K562 (cell line): ENCODE measurements around the gene LRRC7. TPM values are rescaled to one million over a fixed set of nuclear protein-coding genes. Genes with fewer than 3 reads are reported as not detected.

Source experiments
- ATAC-seq: fragments of 200-7000 bp; cut with Tn5 transposase; 3 replicates; pipeline ENCODE4 v1.9.1; 2020; ENCODE audit warnings: moderate library complexity
- BruUV-seq: library from RNA; stranded (reverse); fragments of 400-500 nt; replicated peaks from 2 replicates; lab custom pipeline; 2021; lab: Mats Ljungman, UMichigan
- CTCF ChIA-PET: fragments of 300-600 bp; formaldehyde crosslinking; extraction: SDS; loops from one replicate; lab custom pipeline; 2021; ENCODE audit warnings: low intra/inter-chr PET ratio; lab: Yijun Ruan, JAX
- POLR2A ChIA-PET: fragments of 300-600, 350-650 bp; sonication (Branson Sonifier 250); formaldehyde crosslinking; extraction: SDS; loops from one replicate; lab custom pipeline; 2021; ENCODE audit warnings: antibody characterized with exemption, inconsistent platforms; lab: Yijun Ruan, JAX
- DNase-seq, 4 experiments: peaks; one replicate each; pipeline versions ENCODE4 v3.0.0 to v3.0.0-alpha.2; 2011 to 2018; ENCODE audit warnings: low spot score in 3 of 4, mixed read lengths in 3 of 4; ENCODE audit errors: extremely low read depth in 1 of 4
- FAIRE-seq: peaks from 2 replicates; lab custom pipeline; 2011; peaks lifted over from hg19 to GRCh38; lab: Jason Lieb, UNC
- H2AFZ ChIP-seq: 2 replicates; pipeline ENCODE4 v1.6.0; 2011; ENCODE audit warnings: low read depth, low read length, control low read depth, inconsistent platforms
- H3K27ac ChIP-seq: fragments of 200-600 bp; 3 replicates; pipeline ENCODE4 v1.8.0; 2011; ENCODE audit warnings: low read depth, mild to moderate bottlenecking, control low read depth, inconsistent platforms, low read length, moderate library complexity, mixed read lengths; ENCODE audit errors: extremely low read depth
- H3K27me3 ChIP-seq, 2 experiments: fragments of 300-600 bp in 1 of 2; 2 replicates in 1 of 2; 3 replicates in 1 of 2; pipeline versions ENCODE4 v1.6.0 to v1.8.0; 2011; ENCODE audit warnings: inconsistent platforms in 2 of 2, low read length in 2 of 2, mild to moderate bottlenecking in 1 of 2, mixed read lengths in 1 of 2, moderate library complexity in 1 of 2; ENCODE audit not compliant: control insufficient read depth in 2 of 2, insufficient read depth in 2 of 2
- H3K36me3 ChIP-seq: fragments of 300-600 bp; 3 replicates; pipeline ENCODE4 v1.8.0; 2011; ENCODE audit warnings: mild to moderate bottlenecking, low read length, inconsistent platforms; ENCODE audit not compliant: control insufficient read depth, insufficient read depth
- H3K4me1 ChIP-seq, 2 experiments: fragments of 200-600 bp in 1 of 2; replicated peaks in 1 of 2; 2 replicates in 1 of 2; 3 replicates in 1 of 2; pipeline versions ENCODE4 v1.5.1 to v1.8.0; 2011; ENCODE audit warnings: inconsistent platforms in 2 of 2, low read length in 2 of 2, mild to moderate bottlenecking in 1 of 2, mixed read lengths in 1 of 2, moderate library complexity in 1 of 2; ENCODE audit not compliant: control insufficient read depth in 2 of 2, insufficient read depth in 2 of 2
- H3K4me2 ChIP-seq: 2 replicates; pipeline ENCODE4 v1.6.1; 2011; ENCODE audit warnings: low read length, control low read depth, inconsistent platforms, mixed read lengths; ENCODE audit not compliant: insufficient read depth
- H3K4me3 ChIP-seq: fragments of 200-600 bp; sonication (generic), shearing (Covaris generic); 2 replicates; pipeline ENCODE4 v1.5.1; 2016; ENCODE audit warnings: control low read depth, inconsistent platforms
- H3K79me2 ChIP-seq: fragments of 200-600 bp; 3 replicates; pipeline ENCODE4 v1.8.0; 2011; ENCODE audit warnings: low read length, inconsistent platforms; ENCODE audit not compliant: control insufficient read depth, insufficient read depth
- H3K9ac ChIP-seq, 2 experiments: 2 replicates each; pipeline versions ENCODE4 v1.6.0 to v1.6.1; 2011; ENCODE audit warnings: low read depth in 2 of 2, low read length in 2 of 2, control low read depth in 1 of 2, inconsistent platforms in 1 of 2, mild to moderate bottlenecking in 1 of 2, mixed read lengths in 1 of 2; ENCODE audit not compliant: insufficient read depth in 1 of 2
- H3K9me1 ChIP-seq: one replicate; pipeline ENCODE4 v1.6.0; 2011; ENCODE audit warnings: inconsistent platforms, mild to moderate bottlenecking, low read length, moderate library complexity; ENCODE audit not compliant: control insufficient read depth, insufficient read depth
- H3K9me3 ChIP-seq: replicated peaks from 2 replicates; pipeline ENCODE4 v1.5.1; 2011; ENCODE audit warnings: low read depth, low read length, inconsistent platforms; ENCODE audit not compliant: control insufficient read depth, insufficient read depth
- H4K20me1 ChIP-seq: replicated peaks from 2 replicates; pipeline ENCODE4 v1.6.1; 2011; ENCODE audit warnings: low read length, inconsistent platforms, mixed read lengths; ENCODE audit not compliant: control insufficient read depth, insufficient read depth
- BCOR ChIP-seq: fragments of 450-650 bp; IDR thresholded peaks from 2 replicates; pipeline ENCODE4 v1.6.1; 2016
- CBX5 ChIP-seq: IDR thresholded peaks from 2 replicates; pipeline ENCODE4 v1.6.1; 2014; ENCODE audit warnings: low read depth, borderline replicate concordance
- GTF2F1 ChIP-seq: IDR thresholded peaks from 2 replicates; pipeline ENCODE4 v1.6.1; 2011; ENCODE audit warnings: low read depth, low read length, improper control_type of control experiment
- HDAC6 ChIP-seq: IDR thresholded peaks from 2 replicates; pipeline ENCODE4 v1.6.1; 2012; ENCODE audit warnings: low read depth, mild to moderate bottlenecking, control low read depth, inconsistent platforms, low read length, moderate library complexity
- KDM1A ChIP-seq, 2 experiments: fragments of 450-650 bp; IDR thresholded peaks; 2 replicates each; pipeline ENCODE4 v1.6.1; 2016; ENCODE audit warnings: mild to moderate bottlenecking in 2 of 2
- KDM5B ChIP-seq: fragments of 200-600 bp; sonication (generic); IDR thresholded peaks from 2 replicates; pipeline ENCODE4 v1.6.1; 2012; ENCODE audit warnings: low read depth, mild to moderate bottlenecking, moderate library complexity, low read length, control low read depth, inconsistent platforms; ENCODE audit not compliant: insufficient replicate concordance
- MED1 ChIP-seq: sonication (generic); formaldehyde crosslinking; IDR thresholded peaks from 2 replicates; pipeline ENCODE4 v1.8.1; 2023; ENCODE audit warnings: missing genetic modification reagents, borderline replicate concordance
- PURB ChIP-seq: sonication (generic); formaldehyde crosslinking; IDR thresholded peaks from 2 replicates; pipeline ENCODE4 v1.9.0; 2021; ENCODE audit warnings: low read depth, mild to moderate bottlenecking, missing genetic modification reagents
- SRSF9 ChIP-seq: fragments of 200-400 bp; formaldehyde crosslinking; IDR thresholded peaks from 2 replicates; pipeline ENCODE4 v1.6.1; 2017; ENCODE audit warnings: low read depth, low read length, borderline replicate concordance
- ZBTB7A ChIP-seq: IDR thresholded peaks from 2 replicates; pipeline ENCODE4 v1.6.1; 2011; ENCODE audit warnings: low read depth, mild to moderate bottlenecking, low read length, moderate library complexity, borderline replicate concordance; ENCODE audit not compliant: control insufficient read depth
- ZFP1 ChIP-seq: fragments of 450-650 bp; formaldehyde crosslinking; IDR thresholded peaks from 2 replicates; pipeline ENCODE4 v1.4.0; 2020; ENCODE audit warnings: mild to moderate bottlenecking, mixed read lengths
- WGBS: fragments of 100-300 bp; shearing (Covaris generic); methylation state at CpG from one replicate; pipeline ENCODE4 v1.1.6; 2016; ENCODE audit warnings: low coverage, mixed read lengths; ENCODE audit not compliant: insufficient coverage; ENCODE audit errors: missing lambda C conversion rate; 5-methylcytosine and 5-hydroxymethylcytosine counted together
- in situ Hi-C: fragments of 300-500 bp; cut with MboI; formaldehyde crosslinking; loops from 4 replicates; pipeline ENCODE4 v1.15.0; 2018; ENCODE audit warnings: inconsistent platforms, mixed read lengths
- intact Hi-C: fragments of 100-400 bp; cut with micrococcal nuclease; formaldehyde crosslinking; loops from 2 replicates; pipeline ENCODE4 v1.14.2; 2022
- polyA plus RNA-seq, 8 experiments: library from polyadenylated mRNA; depleted of rRNA in 4 of 8; stranded (reverse) in 5 of 8; unstranded in 3 of 8; fragments of >200 nt; fragmentation: Nextera tagmentation in 2 of 8; fragmentation: Illumina TruSeq in 1 of 8; extraction: Ambion mirVana in 2 of 8; extraction: Trizol in 1 of 8; gene quantifications; 2 replicates each; pipeline versions ENCODE4 v1.2.1 to v1.2.3, GENCODE V29; 2011 to 2014; ENCODE audit warnings: inconsistent platforms in 1 of 8, missing spikeins in 1 of 8
- total RNA-seq, 7 experiments: library from RNA; depleted of rRNA in 6 of 7; stranded (reverse); fragments of >200 nt in 6 of 7; fragmentation: Illumina TruSeq in 2 of 7; extraction: Trizol in 2 of 7; gene quantifications; 2 replicates each; pipeline versions ENCODE4 v1.2.1 to v1.2.3, GENCODE V29; 2011 to 2021; ENCODE audit warnings: low replicate concordance in 1 of 7
- TF ChIP-seq, protein P1 (sequence below), 2 experiments: fragments of 450-650 bp; IDR thresholded peaks; 2 replicates each; pipeline ENCODE4 v1.6.1; 2018; ENCODE audit warnings: mild to moderate bottlenecking in 2 of 2, low read depth in 1 of 2; ENCODE audit not compliant: partially characterized antibody in 2 of 2
- TF ChIP-seq, protein P2 (sequence below), 3 experiments: fragments of 200-800 bp in 1 of 3; sonication (Bioruptor generic) in 1 of 3; sonication (generic) in 1 of 3; formaldehyde crosslinking in 1 of 3; IDR thresholded peaks; 2 replicates each; pipeline versions ENCODE4 v1.6.1 to v1.8.0; 2016 to 2022; ENCODE audit warnings: mild to moderate bottlenecking in 2 of 3, missing compliant biosample characterization in 2 of 3, missing genetic modification characterization in 2 of 3, missing genetic modification reagents in 1 of 3

The LRRC7 gene
- total and polyA plus RNA-seq, 9 of the 15 experiments (the other 6 are each of a cell fraction or from before 2014, with no cell fraction given), result 0.09 to 0.94 (median 0.49) TPM

DNA sequence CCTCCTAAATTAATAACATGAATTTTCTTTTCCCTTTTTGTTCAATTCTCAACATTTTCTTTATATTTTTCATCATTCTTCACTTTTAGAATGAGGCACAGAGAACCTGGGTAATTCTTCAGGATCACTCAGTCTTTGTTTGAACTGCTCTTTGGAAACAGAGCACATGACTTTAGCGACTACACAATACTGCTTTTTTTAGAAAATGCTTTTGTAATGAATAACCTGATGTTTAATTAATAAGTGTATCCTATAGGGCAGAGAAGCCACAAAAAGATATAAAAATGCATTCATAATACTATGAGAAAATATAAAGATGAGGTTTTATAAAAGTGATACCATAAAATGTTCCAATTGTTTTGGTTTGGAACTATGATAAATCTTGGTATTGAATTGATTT, 77.8 kb downstream of the LRRC7 start:
- Histone ChIP-seq H3K4me1 (no peaks in the 10 kb centered on the region), H3K36me3 (no peaks in the 10 kb centered on the region), H3K27ac (no peak overlapping the region), H3K9ac (no peak overlapping the region), H3K9me3 (no peaks in the 10 kb centered on the region), H3K4me2 (no peak overlapping the region), H3K27me3 (no peaks in the 10 kb centered on the region), H4K20me1 (no peaks in the 10 kb centered on the region), H3K4me3 (no peak overlapping the region), H3K79me2 (no peaks in the 10 kb centered on the region), H3K9me1 (no peaks in the 10 kb centered on the region), H2AFZ (no peak overlapping the region)
- CTCF ChIA-PET, result no interaction called here
- 0% methylated on average over 1 of the region's 1 CpG for WGBS
- no peak for FAIRE-seq
- ATAC-seq, result no peak
- DNase-seq, result no peak
- intact Hi-C loops (no loop called here), in situ Hi-C loops (no loop called here)
- TF ChIP-seq BCOR, result no peak
- TF ChIP-seq GTF2F1, result no peak
- no peak for TF ChIP-seq ZFP1
- TF ChIP-seq, protein P1, sequence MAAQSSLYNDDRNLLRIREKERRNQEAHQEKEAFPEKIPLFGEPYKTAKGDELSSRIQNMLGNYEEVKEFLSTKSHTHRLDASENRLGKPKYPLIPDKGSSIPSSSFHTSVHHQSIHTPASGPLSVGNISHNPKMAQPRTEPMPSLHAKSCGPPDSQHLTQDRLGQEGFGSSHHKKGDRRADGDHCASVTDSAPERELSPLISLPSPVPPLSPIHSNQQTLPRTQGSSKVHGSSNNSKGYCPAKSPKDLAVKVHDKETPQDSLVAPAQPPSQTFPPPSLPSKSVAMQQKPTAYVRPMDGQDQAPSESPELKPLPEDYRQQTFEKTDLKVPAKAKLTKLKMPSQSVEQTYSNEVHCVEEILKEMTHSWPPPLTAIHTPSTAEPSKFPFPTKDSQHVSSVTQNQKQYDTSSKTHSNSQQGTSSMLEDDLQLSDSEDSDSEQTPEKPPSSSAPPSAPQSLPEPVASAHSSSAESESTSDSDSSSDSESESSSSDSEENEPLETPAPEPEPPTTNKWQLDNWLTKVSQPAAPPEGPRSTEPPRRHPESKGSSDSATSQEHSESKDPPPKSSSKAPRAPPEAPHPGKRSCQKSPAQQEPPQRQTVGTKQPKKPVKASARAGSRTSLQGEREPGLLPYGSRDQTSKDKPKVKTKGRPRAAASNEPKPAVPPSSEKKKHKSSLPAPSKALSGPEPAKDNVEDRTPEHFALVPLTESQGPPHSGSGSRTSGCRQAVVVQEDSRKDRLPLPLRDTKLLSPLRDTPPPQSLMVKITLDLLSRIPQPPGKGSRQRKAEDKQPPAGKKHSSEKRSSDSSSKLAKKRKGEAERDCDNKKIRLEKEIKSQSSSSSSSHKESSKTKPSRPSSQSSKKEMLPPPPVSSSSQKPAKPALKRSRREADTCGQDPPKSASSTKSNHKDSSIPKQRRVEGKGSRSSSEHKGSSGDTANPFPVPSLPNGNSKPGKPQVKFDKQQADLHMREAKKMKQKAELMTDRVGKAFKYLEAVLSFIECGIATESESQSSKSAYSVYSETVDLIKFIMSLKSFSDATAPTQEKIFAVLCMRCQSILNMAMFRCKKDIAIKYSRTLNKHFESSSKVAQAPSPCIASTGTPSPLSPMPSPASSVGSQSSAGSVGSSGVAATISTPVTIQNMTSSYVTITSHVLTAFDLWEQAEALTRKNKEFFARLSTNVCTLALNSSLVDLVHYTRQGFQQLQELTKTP (IDR thresholded peaks at IDR 0.05; ENCODE audit: low read depth in 1 of 2, partially characterized antibody in 2 of 2), result no peak
- TF ChIP-seq SRSF9, result no peak
- no peak for TF ChIP-seq HDAC6
- TF ChIP-seq KDM1A (IDR thresholded peaks at IDR 0.05), result no peak
- no peak for TF ChIP-seq PURB (CRISPR knock-in tag)
- TF ChIP-seq KDM5B, result no peak
- no peak for TF ChIP-seq MED1 (CRISPR knock-in tag)
- TF ChIP-seq CBX5, result no peak
- TF ChIP-seq ZBTB7A, result no peak
- TF ChIP-seq, protein P2, sequence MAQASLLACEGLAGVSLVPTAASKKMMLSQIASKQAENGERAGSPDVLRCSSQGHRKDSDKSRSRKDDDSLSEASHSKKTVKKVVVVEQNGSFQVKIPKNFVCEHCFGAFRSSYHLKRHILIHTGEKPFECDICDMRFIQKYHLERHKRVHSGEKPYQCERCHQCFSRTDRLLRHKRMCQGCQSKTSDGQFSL (CRISPR knock-in tag; IDR thresholded peaks at IDR 0.05), result no peak
- TF ChIP-seq, protein P2 (tag; IDR thresholded peaks at IDR 0.05), result no peak
- POLR2A ChIA-PET, result no interaction called here
- no TSS peak for BruUV-seq
